ENCODE measurements around the gene EGR4.
A peak's percentile ranks its signal among the peaks of the same experiment; 100 is the strongest.

The EGR4 gene

DNA sequence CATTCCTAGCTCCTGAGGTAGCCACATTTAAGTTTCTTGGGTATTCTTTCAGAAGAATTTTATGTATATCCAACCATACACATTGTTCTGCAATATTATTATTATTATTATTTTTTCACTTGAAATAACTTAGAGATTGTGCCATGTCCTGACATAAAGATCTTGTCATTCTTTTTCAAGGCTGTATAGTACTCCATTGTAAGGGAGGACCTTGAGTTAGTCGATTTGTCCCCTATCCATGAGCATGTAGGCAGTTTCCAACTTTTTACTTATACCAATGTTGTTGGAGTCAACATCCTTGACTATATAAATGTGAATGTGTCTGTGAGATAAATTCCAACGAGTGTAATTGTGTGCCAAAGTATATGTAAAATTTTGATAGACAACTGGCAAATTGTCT, 891 bp upstream of the EGR4 start:
- DNase-seq (ENCODE audit: low spot score): no peak
- Histone ChIP-seq H3K18ac (ENCODE audit: low read length) (no peak overlapping the region), H2BK5ac (ENCODE audit: low read length) (no peak overlapping the region), H3K27me3 (ENCODE audit: control insufficient read depth in 3 of 3, insufficient read depth in 3 of 3, low read depth in 1 of 3, low read length in 3 of 3) (peaks cover 20 to 83% (median 60%) of the 10 kb centered on the region in 3 experiments), H3K4me2 (ENCODE audit: insufficient read depth, low read length, poor library complexity, severe bottlenecking) (no peak overlapping the region), H3K4ac (ENCODE audit: low read length) (no peak overlapping the region), H4K8ac (ENCODE audit: low read depth, low read length) (no peak overlapping the region), H3K23ac (ENCODE audit: low read depth, low read length, poor library complexity) (no peak overlapping the region), H3K36me3 (replicated peaks in 1 of 2; ENCODE audit: control insufficient read depth in 2 of 2, insufficient read depth in 2 of 2, low read length in 2 of 2) (no peaks in the 10 kb centered on the region), H2AK5ac (ENCODE audit: low read depth, low read length) (no peak overlapping the region), H3K4me1 (ENCODE audit: control insufficient read depth in 2 of 2, insufficient read depth in 1 of 2, low read depth in 1 of 2, low read length in 2 of 2) (peaks cover 7 to 12% of the 10 kb centered on the region in 2 donors), H3K9me3 (replicated peaks in 1 of 2; ENCODE audit: control insufficient read depth in 2 of 2, insufficient read depth in 1 of 2, low read depth in 1 of 2, low read length in 2 of 2) (peaks cover 0 to 3% of the 10 kb centered on the region in 2 donors), H2BK15ac (ENCODE audit: low read length) (no peak overlapping the region), H4K91ac (ENCODE audit: low read depth, low read length, poor library complexity) (no peak overlapping the region), H3K79me1 (ENCODE audit: low read depth, low read length) (no peaks in the 10 kb centered on the region), H2BK12ac (ENCODE audit: low read length) (no peak overlapping the region), H3K14ac (ENCODE audit: low read length) (no peak overlapping the region), H2BK120ac (ENCODE audit: low read depth, low read length) (no peak overlapping the region), H3K9ac (ENCODE audit: low read depth, low read length, poor library complexity) (no peak overlapping the region), H3K4me3 (ENCODE audit: low read length in 2 of 2) (no peak overlapping the region), H3K27ac (replicated peaks; ENCODE audit: low read length) (no peak overlapping the region), H2AFZ (ENCODE audit: low read length) (no peak overlapping the region)
- no CpG with 5 or more reads among the region's 2 CpGs for WGBS, 2 donors (ENCODE audit: extremely low coverage in 2 of 2, insufficient read length in 2 of 2, insufficient replicate concordance in 1 of 2)

DNA sequence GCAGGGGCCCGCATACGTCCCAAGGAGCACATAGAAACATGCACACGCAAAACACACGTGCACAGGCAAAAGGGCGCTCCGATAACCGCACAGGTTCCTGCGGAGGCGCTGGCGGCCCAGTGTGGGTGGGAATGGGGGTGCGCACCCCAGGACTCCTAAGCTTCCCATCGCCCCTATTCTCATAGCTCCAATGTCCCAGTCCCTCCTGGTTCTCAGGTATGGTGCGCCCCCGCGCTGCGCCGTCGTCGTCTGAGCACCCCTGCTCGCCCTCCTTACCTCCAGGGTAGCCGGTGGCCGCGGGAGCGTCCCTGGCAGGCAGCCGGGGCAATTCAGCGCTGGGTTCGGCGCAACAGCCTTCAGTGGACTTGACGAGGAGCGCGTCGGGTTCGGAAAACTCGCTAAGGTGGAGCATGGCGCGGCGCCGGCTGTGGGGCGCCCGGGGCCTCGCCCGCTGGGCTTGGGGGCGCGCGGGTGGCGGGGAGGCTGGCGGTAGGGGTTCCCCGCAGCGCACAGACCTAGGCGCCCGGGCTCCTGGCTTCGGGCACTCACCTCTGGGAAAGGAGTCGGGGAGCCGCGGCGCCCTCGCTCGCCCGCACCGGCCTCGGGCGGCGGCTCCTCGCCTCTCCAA, 328 bp downstream of the EGR4 start:
- no CpG with 5 or more reads among the region's 64 CpGs for WGBS, 2 donors (ENCODE audit: extremely low coverage in 2 of 2, insufficient read length in 2 of 2, insufficient replicate concordance in 1 of 2)
- peaks cover 7 to 12% of the 10 kb centered on the region in 2 donors for H3K4me1 ChIP-seq (ENCODE audit: control insufficient read depth in 2 of 2, insufficient read depth in 1 of 2, low read depth in 1 of 2, low read length in 2 of 2)
- peak overlapping the region; percentile 29 for H3K23ac ChIP-seq (ENCODE audit: low read depth, low read length, poor library complexity)
- no peak overlapping the region for H3K4ac ChIP-seq (ENCODE audit: low read length)
- H3K36me3 ChIP-seq (replicated peaks in 1 of 2; ENCODE audit: control insufficient read depth in 2 of 2, insufficient read depth in 2 of 2, low read length in 2 of 2): no peaks in the 10 kb centered on the region
- H2AK5ac ChIP-seq (ENCODE audit: low read depth, low read length): no peak overlapping the region
- no peak overlapping the region for H4K91ac ChIP-seq (ENCODE audit: low read depth, low read length, poor library complexity)
- H4K8ac ChIP-seq (ENCODE audit: low read depth, low read length): no peak overlapping the region
- peak overlapping the region; percentile 78 for H3K4me2 ChIP-seq (ENCODE audit: insufficient read depth, low read length, poor library complexity, severe bottlenecking)
- H2AFZ ChIP-seq (ENCODE audit: low read length): peak overlapping the region; percentile 86
- H2BK15ac ChIP-seq (ENCODE audit: low read length): no peak overlapping the region
- no peak overlapping the region for H3K27ac ChIP-seq (replicated peaks; ENCODE audit: low read length)
- no peak overlapping the region for H2BK120ac ChIP-seq (ENCODE audit: low read depth, low read length)
- H2BK5ac ChIP-seq (ENCODE audit: low read length): no peak overlapping the region
- H3K18ac ChIP-seq (ENCODE audit: low read length): no peak overlapping the region
- no peak overlapping the region for H3K14ac ChIP-seq (ENCODE audit: low read length)
- DNase-seq (ENCODE audit: low spot score): no peak
- H3K27me3 ChIP-seq (ENCODE audit: control insufficient read depth in 3 of 3, insufficient read depth in 3 of 3, low read depth in 1 of 3, low read length in 3 of 3): peaks cover 20 to 89% (median 67%) of the 10 kb centered on the region in 3 experiments
- no peak overlapping the region for H2BK12ac ChIP-seq (ENCODE audit: low read length)
- H3K4me3 ChIP-seq (ENCODE audit: low read length in 2 of 2): peak overlapping the region; percentile 53 to 69
- no peak overlapping the region for H3K9ac ChIP-seq (ENCODE audit: low read depth, low read length, poor library complexity)
- H3K79me1 ChIP-seq (ENCODE audit: low read depth, low read length): no peaks in the 10 kb centered on the region
- H3K9me3 ChIP-seq (replicated peaks in 1 of 2; ENCODE audit: control insufficient read depth in 2 of 2, insufficient read depth in 1 of 2, low read depth in 1 of 2, low read length in 2 of 2): peaks cover 0 to 3% of the 10 kb centered on the region in 2 donors

DNA sequence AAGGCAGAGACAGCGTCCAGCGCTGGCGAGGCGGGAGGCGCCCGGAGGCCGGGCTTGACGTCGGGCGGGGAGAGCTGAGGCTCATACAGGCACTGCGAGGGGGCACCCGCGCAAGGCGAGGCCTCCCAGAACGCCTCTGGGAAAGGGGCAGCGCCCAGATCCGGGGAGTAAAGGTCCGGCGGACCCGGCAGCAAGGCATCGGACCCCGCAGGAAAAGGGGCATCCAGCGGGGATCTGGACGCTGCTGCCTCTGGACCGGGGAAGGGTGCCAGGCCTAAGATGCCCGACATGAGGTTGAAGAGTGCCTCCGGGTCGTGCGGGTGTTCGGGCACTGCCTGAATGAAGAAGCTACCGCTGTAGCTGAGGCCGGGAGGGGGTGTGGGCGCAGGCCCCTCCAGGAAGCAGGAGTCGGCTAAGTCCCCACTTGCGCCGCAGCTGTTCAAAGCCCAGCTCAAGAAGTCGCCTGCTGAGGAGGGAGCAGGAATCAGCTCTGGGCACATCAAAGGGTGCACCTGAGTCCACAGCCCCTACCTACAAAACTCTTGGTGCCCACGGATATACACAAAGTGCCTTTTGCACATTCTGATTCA, 937 bp downstream of the EGR4 start:
- Histone ChIP-seq H3K18ac (ENCODE audit: low read length) (peak overlapping the region; percentile 25), H3K4ac (ENCODE audit: low read length) (no peak overlapping the region), H3K9ac (ENCODE audit: low read depth, low read length, poor library complexity) (no peak overlapping the region), H3K4me3 (ENCODE audit: low read length in 2 of 2) (no peak overlapping the region), H2BK12ac (ENCODE audit: low read length) (no peak overlapping the region), H2BK120ac (ENCODE audit: low read depth, low read length) (no peak overlapping the region), H2AK5ac (ENCODE audit: low read depth, low read length) (no peak overlapping the region), H2BK5ac (ENCODE audit: low read length) (no peak overlapping the region), H3K4me1 (ENCODE audit: control insufficient read depth in 2 of 2, insufficient read depth in 1 of 2, low read depth in 1 of 2, low read length in 2 of 2) (peaks cover 7 to 12% of the 10 kb centered on the region in 2 donors), H3K27me3 (ENCODE audit: control insufficient read depth in 3 of 3, insufficient read depth in 3 of 3, low read depth in 1 of 3, low read length in 3 of 3) (peaks cover 20 to 94% (median 69%) of the 10 kb centered on the region in 3 experiments), H4K8ac (ENCODE audit: low read depth, low read length) (no peak overlapping the region), H4K91ac (ENCODE audit: low read depth, low read length, poor library complexity) (no peak overlapping the region), H2BK15ac (ENCODE audit: low read length) (no peak overlapping the region), H3K14ac (ENCODE audit: low read length) (no peak overlapping the region), H3K23ac (ENCODE audit: low read depth, low read length, poor library complexity) (peak overlapping the region; percentile 29), H3K9me3 (replicated peaks in 1 of 2; ENCODE audit: control insufficient read depth in 2 of 2, insufficient read depth in 1 of 2, low read depth in 1 of 2, low read length in 2 of 2) (peaks cover 0 to 3% of the 10 kb centered on the region in 2 donors), H3K79me1 (ENCODE audit: low read depth, low read length) (no peaks in the 10 kb centered on the region), H3K27ac (replicated peaks; ENCODE audit: low read length) (no peak overlapping the region), H3K4me2 (ENCODE audit: insufficient read depth, low read length, poor library complexity, severe bottlenecking) (peak overlapping the region; percentile 78), H2AFZ (ENCODE audit: low read length) (peak overlapping the region; percentile 61), H3K36me3 (replicated peaks in 1 of 2; ENCODE audit: control insufficient read depth in 2 of 2, insufficient read depth in 2 of 2, low read length in 2 of 2) (no peaks in the 10 kb centered on the region)
- no peak for DNase-seq (ENCODE audit: low spot score)
- WGBS, 2 donors (ENCODE audit: extremely low coverage in 2 of 2, insufficient read length in 2 of 2, insufficient replicate concordance in 1 of 2): no CpG with 5 or more reads among the region's 38 CpGs

DNA sequence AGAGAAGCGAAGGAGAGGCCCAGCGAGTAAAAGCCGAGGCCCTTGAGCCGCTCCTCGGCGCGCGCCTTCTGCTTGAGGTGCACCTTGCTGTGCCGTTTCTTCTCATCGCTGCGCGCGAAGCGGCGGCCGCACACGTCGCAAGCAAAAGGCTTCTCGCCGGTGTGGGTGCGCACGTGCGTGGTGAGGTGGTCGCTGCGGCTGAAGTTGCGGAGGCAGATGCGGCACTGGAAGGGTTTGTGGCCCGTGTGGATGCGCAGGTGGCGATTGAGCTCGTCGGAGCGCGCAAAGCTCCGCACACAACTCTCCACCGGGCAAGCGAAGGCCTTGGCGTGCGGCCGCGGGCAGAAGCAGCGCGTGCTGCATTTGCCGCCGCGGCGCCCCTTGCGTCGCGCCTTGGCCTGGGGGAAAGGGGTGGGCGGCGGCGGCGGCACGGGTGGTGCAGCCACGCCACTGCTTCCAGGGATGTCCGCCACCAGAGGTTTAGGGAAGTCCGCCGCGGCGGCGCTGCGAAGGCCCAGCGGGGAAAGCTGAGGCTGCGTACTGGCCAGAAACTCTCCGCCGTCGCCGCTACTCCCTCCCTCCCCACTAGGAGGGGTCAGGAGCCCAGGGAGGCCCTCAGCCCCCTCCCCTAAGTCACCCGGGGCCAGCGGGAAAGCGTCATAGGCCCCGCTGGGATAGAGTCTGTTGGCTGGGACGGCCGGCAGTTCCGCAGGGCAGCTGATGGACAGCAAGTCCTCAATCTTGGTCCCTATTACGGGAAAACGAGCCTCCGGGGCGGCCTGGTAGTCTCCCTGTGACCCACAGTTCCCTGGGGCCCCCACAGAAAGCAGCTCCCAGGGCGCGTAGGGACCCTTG, 1.7 kb downstream of the EGR4 start:
- peaks cover 5 to 7% of the 10 kb centered on the region in 2 donors for H3K4me1 ChIP-seq (ENCODE audit: control insufficient read depth in 2 of 2, insufficient read depth in 1 of 2, low read depth in 1 of 2, low read length in 2 of 2)
- no peak overlapping the region for H2BK12ac ChIP-seq (ENCODE audit: low read length)
- no peak overlapping the region for H2BK5ac ChIP-seq (ENCODE audit: low read length)
- H3K9me3 ChIP-seq (replicated peaks in 1 of 2; ENCODE audit: control insufficient read depth in 2 of 2, insufficient read depth in 1 of 2, low read depth in 1 of 2, low read length in 2 of 2): peaks cover 0 to 3% of the 10 kb centered on the region in 2 donors
- no peak overlapping the region for H4K91ac ChIP-seq (ENCODE audit: low read depth, low read length, poor library complexity)
- H3K27ac ChIP-seq (replicated peaks; ENCODE audit: low read length): no peak overlapping the region
- H2BK120ac ChIP-seq (ENCODE audit: low read depth, low read length): no peak overlapping the region
- H3K9ac ChIP-seq (ENCODE audit: low read depth, low read length, poor library complexity): no peak overlapping the region
- H3K4me3 ChIP-seq (ENCODE audit: low read length in 2 of 2): peak overlapping the region; percentile 9 to 51
- H3K4ac ChIP-seq (ENCODE audit: low read length): no peak overlapping the region
- H3K79me1 ChIP-seq (ENCODE audit: low read depth, low read length): no peaks in the 10 kb centered on the region
- H2AFZ ChIP-seq (ENCODE audit: low read length): peak overlapping the region; percentile 61
- H3K18ac ChIP-seq (ENCODE audit: low read length): peak overlapping the region; percentile 25
- peaks cover 20 to 98% (median 67%) of the 10 kb centered on the region in 3 experiments for H3K27me3 ChIP-seq (ENCODE audit: control insufficient read depth in 3 of 3, insufficient read depth in 3 of 3, low read depth in 1 of 3, low read length in 3 of 3)
- peak overlapping the region; percentile 29 for H3K23ac ChIP-seq (ENCODE audit: low read depth, low read length, poor library complexity)
- no peaks in the 10 kb centered on the region for H3K36me3 ChIP-seq (replicated peaks in 1 of 2; ENCODE audit: control insufficient read depth in 2 of 2, insufficient read depth in 2 of 2, low read length in 2 of 2)
- H3K4me2 ChIP-seq (ENCODE audit: insufficient read depth, low read length, poor library complexity, severe bottlenecking): peak overlapping the region; percentile 37
- WGBS, 2 donors (ENCODE audit: extremely low coverage in 2 of 2, insufficient read length in 2 of 2, insufficient replicate concordance in 1 of 2): no CpG with 5 or more reads among the region's 82 CpGs
- no peak overlapping the region for H2BK15ac ChIP-seq (ENCODE audit: low read length)
- H4K8ac ChIP-seq (ENCODE audit: low read depth, low read length): no peak overlapping the region
- no peak overlapping the region for H3K14ac ChIP-seq (ENCODE audit: low read length)
- H2AK5ac ChIP-seq (ENCODE audit: low read depth, low read length): no peak overlapping the region
- no peak for DNase-seq (ENCODE audit: low spot score)
